ENCODE results near the gene TRAM2. TPM values are rescaled to one million over a fixed set of nuclear protein-coding genes. Genes with fewer than 3 reads are reported as not detected.
A peak's percentile ranks its signal among the peaks of the same experiment; 100 is the strongest.

TRAM2 gene
- total and polyA plus RNA-seq, 2 of the 8 experiments (the other 6 are each of a cell fraction or from before 2014, with no cell fraction given), result 9.0 to 21.4 TPM

DNA sequence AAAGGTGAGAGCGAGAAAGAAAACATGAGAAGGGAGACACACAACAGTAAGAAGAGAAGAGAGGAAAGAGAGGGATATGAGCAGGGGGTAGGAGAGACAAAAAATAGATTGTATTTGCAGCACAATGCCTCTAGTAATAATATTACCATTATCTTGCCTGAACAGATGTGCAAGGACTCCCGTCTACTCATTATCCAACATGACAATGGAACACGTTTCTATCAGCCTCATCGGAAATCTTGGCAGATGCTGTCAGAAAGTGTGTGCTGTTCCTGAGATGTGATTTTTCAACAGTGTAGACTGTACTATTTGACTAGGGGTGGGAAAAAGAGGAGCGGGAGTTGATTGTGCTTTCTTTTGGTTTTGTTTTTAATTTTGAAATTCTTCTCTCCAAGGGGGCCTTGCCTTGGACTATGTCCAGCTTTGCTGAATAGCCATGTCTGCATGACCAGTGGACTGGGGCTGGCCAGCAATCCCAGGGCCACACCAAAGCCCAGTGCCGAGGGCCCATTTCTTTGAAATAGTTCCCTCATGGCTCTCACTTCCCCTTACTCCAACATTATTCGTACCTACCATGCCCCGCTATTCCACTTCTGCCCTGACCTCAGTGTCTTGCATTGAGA lies 11.3 kb upstream of the TRAM2 start:
- Histone ChIP-seq H4K5ac (ENCODE audit: insufficient read length, low read depth, low read length) (no peak overlapping the region), H2BK120ac (replicated peaks; ENCODE audit: low read depth, low read length) (no peak overlapping the region), H3K9me3 (ENCODE audit: insufficient read depth in 2 of 2, low read depth in 1 of 2, low read length in 1 of 2) (no peaks in the 10 kb centered on the region), H2BK5ac (ENCODE audit: low read depth, low read length) (no peak overlapping the region), H3K9ac (replicated peaks in 1 of 4; ENCODE audit: extremely low read depth in 1 of 4, low read depth in 3 of 4, low read length in 3 of 4) (no peak overlapping the region), H2BK15ac (ENCODE audit: low read length) (no peak overlapping the region), H3K18ac (ENCODE audit: extremely low read depth, low read length) (no peak overlapping the region), H3K27me3 (replicated peaks in 1 of 4; ENCODE audit: control insufficient read depth in 3 of 4, extremely low read depth in 1 of 4, insufficient read depth in 3 of 4, low read length in 3 of 4) (no peaks in the 10 kb centered on the region), H2AK5ac (ENCODE audit: low read depth, low read length) (no peak overlapping the region), H3K79me1 (ENCODE audit: low read depth, low read length) (no peaks in the 10 kb centered on the region), H3K23ac (ENCODE audit: insufficient read length) (no peak overlapping the region), H4K8ac (ENCODE audit: extremely low read depth, insufficient read depth, low read length) (no peak overlapping the region), H3K23me2 (ENCODE audit: low read depth, low read length) (no peaks in the 10 kb centered on the region), H2AFZ (ENCODE audit: low read length) (no peak overlapping the region), H4K91ac (replicated peaks; ENCODE audit: insufficient read length, low read length) (peak overlapping the region; percentile 34), H3K79me2 (ENCODE audit: control insufficient read depth in 1 of 2, insufficient read depth in 2 of 2, low read length in 2 of 2) (no peaks in the 10 kb centered on the region), H3K36me3 (ENCODE audit: control insufficient read depth in 2 of 4, insufficient read depth in 4 of 4, low read length in 3 of 4) (no peaks in the 10 kb centered on the region), H3K4me3 (ENCODE audit: extremely low read depth in 1 of 4, insufficient read depth in 2 of 4, low read depth in 3 of 4, low read length in 4 of 4) (no peak overlapping the region), H3K27ac (ENCODE audit: low read depth, low read length) (no peak overlapping the region), H3K4me2 (ENCODE audit: insufficient read depth in 1 of 2, low read depth in 2 of 2, low read length in 2 of 2) (no peak overlapping the region), H2BK12ac (ENCODE audit: low read depth, low read length) (no peak overlapping the region), H3K56ac (replicated peaks; ENCODE audit: insufficient read length, low read depth, low read length) (no peak overlapping the region), H4K20me1 (replicated peaks in 1 of 2; ENCODE audit: control insufficient read depth in 1 of 2, insufficient read depth in 2 of 2, low read length in 2 of 2) (no peaks in the 10 kb centered on the region), H3K4ac (replicated peaks; ENCODE audit: insufficient read length, low read depth, low read length) (no peak overlapping the region), H3K4me1 (replicated peaks in 1 of 4; ENCODE audit: control insufficient read depth in 3 of 4, insufficient read depth in 4 of 4, low read length in 3 of 4) (peaks cover 0 to 5% (median 0%) of the 10 kb centered on the region in 4 experiments; a peak in 3 of 7 replicates), H3K14ac (ENCODE audit: insufficient read length) (no peak overlapping the region), H2BK20ac (ENCODE audit: low read length) (no peak overlapping the region)
- CTCF ChIA-PET (ENCODE audit: partially characterized antibody), result interaction anchor here (0.7 to 4.2 kb wide), 6 partner anchors 9 to 171 kb away, joined by 3 to 24 read pairs (median 6); partner anchors contain the start of gene TRAM2
- no peak for TF ChIP-seq EP300 (IDR thresholded peaks at IDR 0.05; ENCODE audit: borderline replicate concordance in 1 of 2, low read depth in 2 of 2, low read length in 2 of 2)
- POLR2A ChIA-PET (ENCODE audit: partially characterized antibody), result interaction anchor here (1.2 kb wide), 1 partner anchor 9 kb away, joined by 4 read pairs; no protein-coding TSS in a partner anchor
- 84% methylated on average over 8 of the region's 8 CpGs; no CpG with 5 or more reads in 1 of the 2 experiments for WGBS, 2 experiments (ENCODE audit: extremely low coverage in 1 of 2, insufficient coverage in 1 of 2, insufficient read length in 1 of 2, insufficient replicate concordance in 2 of 2, low coverage in 1 of 2, low lambda C conversion rate in 2 of 2, missing lambda C conversion rate in 1 of 2)
- DNase-seq (ENCODE audit: low read depth in 1 of 2, low spot score in 2 of 2) (no peak), FAIRE-seq (no peak)
